Measurements from ENCODE around the gene CPNE4.

- TF ChIP-seq CTCF (IDR thresholded peaks at IDR 0.05) (no peak), POLR2AphosphoS5 (IDR thresholded peaks at IDR 0.05) (no peak), POLR2A (IDR thresholded peaks at IDR 0.05) (no peak)
Measured at GRCh38 chr3:131898346-131898745, 136.5 kb downstream of the CPNE4 start.

Data from stomach (tissue), 4 donors.